HG03066 (cell line): ENCODE measurements around the gene TPPP2.

Source experiments
- ATAC-seq: cut with Tn5 transposase; IDR thresholded peaks from one replicate; pipeline ENCODE4 v1.9.1; 2021; ENCODE audit warnings: low read depth; ENCODE audit not compliant: unreplicated experiment

TPPP2 gene

DNA sequence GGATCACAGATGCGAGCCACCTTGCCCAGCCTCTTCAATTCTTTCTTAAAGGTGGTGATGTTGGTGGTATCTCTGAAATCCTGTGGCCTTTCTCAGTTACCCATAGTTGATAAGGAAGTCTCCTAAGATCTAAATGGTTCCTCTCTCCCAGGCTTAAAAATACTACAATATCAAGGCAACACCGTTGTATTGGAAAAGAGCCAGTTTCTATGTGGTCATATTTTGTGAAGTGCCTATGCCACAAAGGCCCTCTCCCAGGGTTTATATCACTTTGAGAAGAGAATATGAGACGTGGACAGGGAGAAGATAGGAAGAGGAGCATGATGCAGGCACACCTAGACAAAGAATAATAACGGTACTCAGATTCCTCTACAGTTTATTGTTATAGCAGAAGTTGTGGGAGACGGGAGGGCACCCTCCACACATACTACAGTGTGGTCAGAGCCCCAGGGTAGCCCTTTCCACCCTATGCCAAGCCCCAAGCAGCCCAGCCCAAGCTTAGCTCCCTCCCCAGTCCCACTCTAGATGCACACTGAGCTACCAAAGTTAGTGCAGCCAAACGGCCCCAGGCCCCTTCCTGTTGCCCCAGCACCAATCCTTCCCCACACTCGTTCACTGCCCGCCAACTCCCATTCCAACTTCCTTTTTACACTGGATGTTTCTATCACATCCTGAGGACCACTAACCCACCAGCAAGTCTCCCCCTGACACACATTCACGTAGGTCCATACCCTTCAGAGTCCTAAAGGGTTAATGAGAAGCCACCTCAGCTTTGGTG lies 13.4 kb upstream of the TPPP2 start:
- ATAC-seq: no peak

DNA sequence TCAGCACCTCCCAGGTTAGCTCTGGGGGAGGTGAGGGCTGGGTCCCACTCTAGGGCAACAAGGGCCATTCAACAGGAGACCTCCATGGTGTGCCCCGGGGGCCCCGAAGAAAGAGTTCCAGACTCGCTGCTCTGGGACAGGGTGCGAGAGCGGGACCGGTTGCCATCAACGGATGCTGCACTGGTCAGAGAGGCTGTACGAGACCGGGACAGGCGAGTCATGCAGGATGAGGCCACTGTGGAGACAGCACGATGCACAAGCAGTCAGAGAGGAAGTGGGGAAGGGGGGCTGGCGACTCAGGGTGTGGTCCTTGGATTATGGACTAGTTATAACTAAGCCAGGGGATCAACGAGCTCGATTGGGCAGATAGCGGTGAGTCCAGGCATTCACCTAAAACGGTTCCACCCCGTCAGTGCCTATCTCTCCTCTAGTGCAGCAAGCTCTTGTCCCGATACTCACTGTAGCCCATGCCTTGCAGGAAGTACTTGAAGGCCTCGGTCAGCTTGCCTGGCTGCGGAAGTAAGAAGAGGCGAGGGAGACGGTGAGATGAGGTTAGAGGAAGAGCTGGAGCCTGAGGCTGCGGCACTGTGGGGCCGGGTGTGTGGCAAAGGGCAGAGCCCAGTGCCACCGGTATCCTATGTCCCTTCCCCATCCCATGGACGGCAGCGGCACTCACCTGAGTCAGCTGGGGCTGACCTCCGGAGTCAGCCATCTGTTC lies 12.3 kb upstream of the TPPP2 start:
- no peak for ATAC-seq

DNA sequence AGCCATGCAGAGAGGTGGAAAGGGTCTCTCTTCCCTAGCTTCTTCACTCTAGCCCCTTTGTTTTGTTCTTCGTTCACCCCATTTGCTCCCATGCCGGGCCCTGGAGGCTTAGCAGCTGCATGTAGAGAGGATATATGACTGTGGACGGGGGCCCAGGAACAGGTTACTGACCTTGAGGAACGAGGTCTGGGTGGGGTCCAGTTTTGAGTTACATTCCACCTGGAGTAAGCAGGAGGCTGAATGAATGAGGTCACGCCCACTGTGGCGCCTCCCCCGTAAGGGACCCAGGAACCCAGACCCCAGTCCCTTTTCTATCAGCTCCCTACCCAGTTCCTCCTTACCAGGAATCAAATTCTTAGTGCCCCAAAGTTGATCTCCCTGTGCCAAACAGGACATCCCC lies 11.7 kb upstream of the TPPP2 start:
- ATAC-seq: no peak

DNA sequence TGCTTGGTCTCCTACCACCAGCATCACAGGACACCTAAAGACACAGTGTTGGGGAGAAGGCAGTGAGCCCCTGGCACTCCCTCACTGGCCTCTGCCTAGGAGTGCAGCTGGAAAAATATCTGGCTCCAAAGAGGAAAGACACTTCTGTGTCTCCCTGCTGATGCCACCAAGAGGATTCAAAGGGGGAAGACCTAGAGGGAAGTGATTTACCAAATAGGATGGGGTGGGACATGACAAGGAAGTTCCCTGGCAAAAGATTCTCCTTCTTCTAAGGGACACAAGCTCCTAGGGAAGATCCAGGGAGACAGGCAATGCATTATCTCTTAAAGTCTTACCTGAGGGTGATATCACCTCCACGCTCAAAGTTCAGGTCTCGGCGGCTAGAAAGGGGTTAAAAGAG lies 11.2 kb upstream of the TPPP2 start:
- no peak for ATAC-seq

DNA sequence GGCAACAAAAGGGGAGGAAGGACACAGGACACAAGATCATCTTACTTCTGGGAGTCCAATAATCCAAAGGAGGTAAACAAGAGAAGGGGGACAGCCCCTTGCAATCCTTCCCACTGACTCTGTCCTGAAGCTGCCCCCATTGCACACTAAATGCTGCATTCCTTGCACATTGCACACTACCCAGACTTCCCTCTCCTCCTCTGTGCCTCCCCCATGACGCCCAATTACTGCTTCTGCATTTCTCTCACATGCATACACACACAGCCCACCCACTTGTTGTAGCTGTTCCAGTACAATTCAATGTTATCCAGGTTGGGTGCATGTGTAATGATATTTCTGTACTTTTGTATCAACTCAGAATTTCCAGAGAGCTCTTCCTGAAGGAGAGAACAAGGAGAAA lies 10.7 kb upstream of the TPPP2 start:
- ATAC-seq: no peak

DNA sequence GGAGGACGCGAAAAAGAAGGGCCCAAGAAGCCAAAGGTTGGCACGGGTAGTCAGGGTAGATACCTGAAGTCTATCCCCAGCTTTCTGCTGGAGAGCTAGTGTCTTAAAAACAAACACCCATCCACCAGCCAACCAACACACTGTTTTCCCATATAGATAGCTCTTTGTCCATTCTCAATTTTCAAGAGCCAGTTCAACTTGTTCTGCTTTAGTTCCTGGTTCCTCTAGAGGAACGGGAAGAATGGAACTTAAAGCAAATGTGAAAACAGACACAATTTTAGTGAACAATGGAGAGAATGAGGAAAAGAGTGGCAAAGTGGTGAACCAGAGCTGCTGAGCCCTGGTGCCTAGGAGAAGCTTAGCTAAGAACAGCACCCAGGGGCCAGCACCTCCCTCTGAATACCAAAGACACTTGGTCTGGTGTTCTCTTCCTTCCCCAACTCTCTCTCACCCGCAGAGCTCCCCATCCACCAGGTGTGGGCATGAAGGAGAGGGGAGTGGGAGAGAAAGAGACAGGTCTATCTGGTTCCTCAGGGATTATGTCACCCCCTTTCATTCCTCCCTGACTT lies 9.0 kb upstream of the TPPP2 start:
- ATAC-seq: no peak

DNA sequence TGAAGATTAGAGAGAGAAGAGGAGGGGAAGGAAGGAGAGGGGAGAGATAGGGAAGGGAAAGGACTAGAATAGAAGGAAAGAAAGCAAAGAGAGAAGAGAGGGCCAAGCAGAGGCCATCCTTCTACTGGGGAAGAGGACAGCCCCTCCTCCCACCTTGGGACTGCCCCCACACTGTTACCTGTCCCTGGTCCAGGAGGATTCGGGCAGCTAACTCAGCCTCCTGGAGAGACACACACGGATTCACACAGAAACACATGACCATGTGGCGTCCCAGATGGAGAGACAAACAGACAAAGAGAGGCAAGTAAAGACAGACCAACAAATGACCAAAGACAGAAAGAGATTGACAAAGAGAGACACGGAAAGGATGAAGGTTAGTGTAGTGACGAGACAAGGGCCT lies 7.3 kb upstream of the TPPP2 start:
- no peak for ATAC-seq

DNA sequence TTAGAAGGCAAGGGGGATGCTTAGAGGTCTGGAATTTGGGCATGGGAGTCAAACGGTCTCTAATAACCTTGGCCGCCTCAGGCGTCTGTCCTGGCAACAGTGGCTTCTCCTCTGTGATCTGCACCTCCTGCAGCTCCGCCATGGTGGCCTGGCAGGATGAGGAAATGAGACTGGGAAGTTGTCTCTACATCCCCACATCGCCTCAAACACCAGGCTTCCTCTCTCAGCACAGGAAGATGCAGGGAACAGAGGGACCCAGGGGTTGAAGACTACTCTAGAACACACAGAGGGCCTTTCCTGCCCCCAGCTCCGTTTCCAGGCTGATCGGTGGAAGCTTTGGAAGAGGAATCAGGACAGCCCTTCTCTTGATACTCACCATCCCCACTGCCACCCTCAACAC lies 6.8 kb upstream of the TPPP2 start:
- no peak for ATAC-seq

DNA sequence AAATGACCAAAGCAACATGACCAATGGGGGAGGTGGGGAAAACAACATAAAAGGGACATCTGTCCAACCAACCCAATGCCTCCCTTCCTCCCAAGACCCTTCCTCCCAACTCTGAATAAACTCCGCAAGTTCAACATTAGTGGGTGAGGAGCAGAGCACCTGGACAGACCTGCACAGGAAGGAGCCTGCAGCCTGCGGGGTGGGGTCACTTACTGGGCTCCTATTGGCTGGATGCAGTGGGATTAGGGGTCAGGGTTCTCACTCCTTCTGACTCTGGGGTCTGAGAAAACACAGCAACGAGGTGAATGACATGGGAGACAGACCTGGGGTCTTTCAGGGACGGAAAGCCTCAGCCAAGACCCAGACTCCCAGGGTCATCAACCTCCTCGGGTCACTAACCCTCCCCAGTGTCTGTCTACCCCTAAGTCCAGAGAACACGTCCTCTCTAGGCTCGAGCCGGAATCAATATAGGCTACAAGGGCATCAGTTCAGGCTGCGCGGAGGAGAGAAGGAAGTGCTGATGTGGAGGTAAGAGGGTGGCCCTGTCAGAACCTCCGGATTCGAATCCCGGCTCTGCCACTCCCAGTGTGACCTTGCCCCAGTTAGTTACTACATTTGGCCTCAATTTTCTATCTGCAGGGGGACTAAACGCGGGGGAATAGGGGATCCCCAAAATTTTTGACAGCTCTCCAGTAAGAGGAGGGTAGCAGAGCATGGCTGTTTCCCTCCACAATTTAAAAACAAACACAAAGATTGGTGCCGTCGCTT lies 6.0 kb upstream of the TPPP2 start:
- no peak for ATAC-seq

DNA sequence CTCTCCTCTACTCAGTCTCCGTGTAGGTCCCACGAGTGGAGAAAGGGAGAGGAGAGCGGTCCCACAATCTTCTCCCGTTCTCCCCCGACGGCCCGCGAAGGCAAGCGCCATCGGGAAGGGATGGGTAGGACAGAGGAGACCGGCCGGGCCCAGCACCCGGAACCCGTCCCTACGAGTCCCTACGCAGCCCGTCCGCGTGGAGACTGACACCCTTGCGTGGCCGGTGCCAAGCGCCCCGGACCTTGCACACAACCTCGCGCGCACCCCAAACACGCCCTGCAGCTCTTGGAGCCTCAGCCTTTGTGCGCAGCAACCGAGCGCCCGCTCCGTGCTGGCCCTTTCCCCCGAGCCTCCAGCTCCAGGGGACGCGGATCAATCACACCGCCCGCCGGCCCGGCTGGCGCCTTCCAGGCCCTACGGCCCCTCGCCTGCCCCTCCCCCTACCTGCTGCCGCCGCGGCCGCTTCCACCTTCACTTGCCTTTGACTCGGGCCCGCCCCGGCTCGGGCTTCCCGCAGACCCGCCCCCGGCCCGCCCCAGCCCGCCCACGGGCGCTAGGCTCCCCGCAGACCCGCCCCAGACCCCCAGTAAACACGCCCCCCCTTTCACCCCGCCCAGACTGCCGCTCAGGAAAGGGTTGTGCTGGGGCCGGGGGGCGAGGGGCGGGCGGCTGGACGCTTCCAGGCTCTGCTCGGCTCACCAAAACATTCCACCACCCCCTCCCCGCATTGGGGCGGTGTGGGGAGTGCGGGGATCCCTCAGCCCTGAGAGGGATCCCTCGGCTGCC lies 5.2 kb upstream of the TPPP2 start, which contains the start of gene NDRG2:
Gene NDRG2, minus strand, starts transcription at position 477 of the 786 bp plus-strand sequence. CDS start 1,746 bp downstream, outside the sequence.
- ATAC-seq: no peak

DNA sequence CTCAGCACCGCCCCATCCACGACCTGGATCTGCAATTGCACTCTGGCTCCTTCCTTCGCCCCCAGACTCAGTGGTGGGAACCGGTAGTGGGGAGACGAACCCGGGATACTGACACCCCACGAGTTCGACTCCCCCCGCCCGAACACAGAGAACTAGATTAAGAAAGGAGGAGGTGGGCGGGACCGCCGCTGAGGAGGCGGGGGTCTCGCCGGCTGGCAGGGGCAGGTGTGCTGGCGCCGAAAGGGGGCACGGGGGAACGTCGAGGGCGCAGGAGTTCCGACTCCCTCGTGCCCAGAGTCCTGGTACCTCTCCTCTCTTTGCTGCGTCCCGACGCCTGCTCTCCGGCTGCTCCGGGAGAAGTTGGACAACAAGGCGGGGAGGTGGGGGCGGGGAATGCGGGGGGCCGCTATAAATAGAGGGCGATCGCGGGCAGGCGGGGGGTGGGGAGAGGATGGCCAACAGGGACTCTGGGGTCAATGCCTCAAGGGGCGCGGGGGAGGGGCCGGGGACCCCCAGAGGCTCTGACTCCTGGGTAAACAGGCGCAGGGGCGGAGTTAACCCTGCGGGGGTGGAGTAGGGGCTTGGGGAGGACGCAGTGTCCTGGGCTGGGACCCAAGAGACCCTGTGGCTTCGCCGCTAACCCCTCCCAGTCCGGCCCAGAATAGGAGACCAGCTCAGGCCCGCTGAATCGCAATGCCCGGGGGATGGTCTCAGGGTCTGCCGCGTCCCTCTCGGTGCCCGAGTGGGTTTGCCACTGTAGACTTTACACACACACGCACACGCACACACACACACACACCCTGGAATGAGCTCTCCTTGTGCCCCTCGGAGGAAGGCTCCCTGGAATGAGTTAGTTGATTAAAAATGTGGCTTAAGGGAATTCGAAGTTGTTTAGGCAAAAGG lies 4.4 kb upstream of the TPPP2 start:
- ATAC-seq: no peak

DNA sequence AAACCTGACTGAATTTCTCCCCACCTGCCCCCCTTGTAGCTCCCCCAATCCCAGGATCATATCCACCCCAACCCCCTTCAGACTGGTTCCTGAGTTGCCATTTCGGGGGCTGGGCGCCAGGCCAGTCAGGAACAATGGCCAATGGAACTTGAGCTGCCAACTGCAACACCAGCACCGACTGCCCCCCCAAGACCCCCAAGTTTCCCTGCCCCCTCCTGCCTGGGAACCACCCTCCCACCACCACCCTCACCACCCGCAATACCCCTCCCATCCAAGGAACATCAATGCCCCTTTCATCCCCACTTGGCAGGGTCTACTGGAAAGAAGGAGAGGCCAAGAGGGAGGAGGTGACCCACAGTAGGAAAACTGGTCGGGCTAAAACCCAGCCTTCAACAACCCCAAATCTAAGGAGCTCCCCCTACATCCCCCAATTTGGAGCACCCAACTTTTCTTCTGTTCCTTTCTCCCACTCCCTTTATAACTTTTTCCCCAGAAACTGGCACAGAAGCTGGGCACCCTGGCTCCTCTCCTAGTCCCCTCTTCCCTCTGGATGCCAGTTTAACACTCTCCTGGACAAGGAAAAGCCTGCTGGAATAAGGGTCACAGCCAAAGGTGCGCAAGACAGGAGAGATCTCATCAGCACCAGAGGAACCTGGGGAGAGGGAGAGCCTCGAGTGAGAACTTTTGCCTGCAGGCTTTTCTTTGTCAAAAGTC lies 3.6 kb upstream of the TPPP2 start:
- no peak for ATAC-seq

DNA sequence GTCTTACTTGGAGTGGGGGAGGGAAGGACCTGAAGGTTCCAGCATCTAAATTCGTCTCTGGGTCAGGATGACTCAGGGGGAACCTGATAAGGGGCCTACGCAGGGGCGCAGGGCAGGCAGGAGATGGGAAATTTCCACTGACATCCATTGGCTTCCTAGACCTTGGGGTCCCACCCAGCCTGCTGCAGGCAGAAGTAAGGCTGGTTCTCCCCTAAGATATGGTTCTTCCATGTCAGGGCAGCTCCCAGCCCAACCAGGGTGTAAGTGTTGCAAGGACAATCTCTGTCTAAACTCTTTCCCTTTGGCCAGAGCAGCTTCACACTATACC lies 3.1 kb upstream of the TPPP2 start:
- no peak for ATAC-seq

DNA sequence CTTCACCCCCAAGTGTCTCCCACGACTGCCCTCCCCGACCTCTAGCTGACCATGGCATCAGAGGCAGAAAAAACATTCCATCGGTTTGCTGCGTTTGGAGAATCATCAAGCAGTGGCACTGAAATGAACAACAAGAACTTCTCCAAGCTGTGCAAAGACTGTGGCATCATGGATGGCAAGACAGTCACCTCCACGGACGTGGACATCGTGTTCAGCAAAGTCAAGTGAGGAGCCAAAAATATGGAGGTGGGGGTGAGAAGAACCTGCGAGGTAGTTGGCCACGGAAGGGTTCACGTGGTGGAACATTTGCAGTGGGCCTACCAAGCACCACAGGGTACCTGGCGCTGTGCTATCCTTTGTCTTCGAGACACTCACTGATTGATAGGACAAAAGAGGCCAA lies 514 bp downstream of the TPPP2 start:
- no peak for ATAC-seq

DNA sequence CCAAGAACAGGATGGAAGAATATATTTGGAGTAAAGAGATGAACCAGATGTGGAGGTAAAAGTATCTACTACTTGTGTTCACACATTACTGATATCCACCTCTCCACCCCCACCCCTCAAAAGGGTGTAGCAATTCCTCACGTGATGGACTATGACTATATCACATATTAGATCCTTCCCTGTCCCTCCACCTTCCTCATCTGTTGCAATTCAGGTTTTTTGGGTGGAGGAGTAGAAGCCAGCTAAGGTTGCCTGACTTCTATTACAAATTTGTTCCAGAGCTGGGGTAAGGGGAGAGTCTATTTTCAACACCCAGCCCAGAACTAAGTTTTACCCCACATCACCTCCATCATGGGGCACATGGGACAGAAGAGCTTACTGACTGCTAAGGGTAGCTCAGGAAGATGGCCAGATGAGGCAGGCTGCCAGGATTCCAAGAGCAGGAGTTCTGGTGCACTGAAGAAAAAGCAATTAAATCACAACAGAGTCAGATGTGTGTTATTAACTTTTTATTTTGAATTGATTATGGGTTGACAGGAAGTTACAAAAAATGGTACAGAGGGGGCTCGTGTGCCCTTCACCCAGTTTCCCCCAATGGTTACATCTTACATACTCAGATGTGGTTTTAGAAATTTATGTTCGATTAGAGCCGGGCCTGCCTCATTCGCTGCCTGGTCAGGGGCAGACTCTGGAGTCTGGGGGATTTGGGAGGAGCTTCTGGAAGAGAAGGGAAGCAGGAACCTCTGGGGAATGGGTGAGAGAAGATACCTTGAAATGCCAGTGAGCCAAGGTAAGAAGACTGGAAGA lies 2.5 kb downstream of the TPPP2 start:
- no peak for ATAC-seq

DNA sequence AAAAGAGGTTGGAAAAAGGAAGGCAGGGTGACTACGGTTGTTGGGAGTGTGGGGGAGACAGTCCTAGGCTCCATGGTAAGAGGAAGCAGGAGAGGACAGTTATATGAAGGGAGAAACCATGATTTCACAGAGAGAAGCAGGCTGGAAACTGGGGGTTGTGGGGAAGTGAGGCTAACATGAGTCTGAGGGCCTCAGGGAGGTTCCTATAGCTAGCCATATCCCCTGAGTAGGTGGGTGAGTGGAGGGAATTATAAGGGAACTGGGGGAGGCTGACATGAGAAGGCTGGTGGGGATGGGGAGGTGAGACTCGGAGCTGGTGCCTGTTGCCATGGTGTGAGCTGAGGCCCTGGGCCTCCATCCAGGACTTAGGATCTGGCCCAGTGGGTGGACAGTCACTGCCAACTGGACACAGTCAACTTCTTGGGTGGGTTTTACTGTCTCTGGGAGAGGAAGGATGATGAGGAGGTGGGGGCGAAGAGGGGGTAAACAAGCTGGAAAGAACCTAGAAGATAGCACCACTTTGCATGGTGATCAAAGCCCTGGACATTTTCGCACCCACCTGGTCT lies 3.2 kb downstream of the TPPP2 start:
- ATAC-seq: no peak

DNA sequence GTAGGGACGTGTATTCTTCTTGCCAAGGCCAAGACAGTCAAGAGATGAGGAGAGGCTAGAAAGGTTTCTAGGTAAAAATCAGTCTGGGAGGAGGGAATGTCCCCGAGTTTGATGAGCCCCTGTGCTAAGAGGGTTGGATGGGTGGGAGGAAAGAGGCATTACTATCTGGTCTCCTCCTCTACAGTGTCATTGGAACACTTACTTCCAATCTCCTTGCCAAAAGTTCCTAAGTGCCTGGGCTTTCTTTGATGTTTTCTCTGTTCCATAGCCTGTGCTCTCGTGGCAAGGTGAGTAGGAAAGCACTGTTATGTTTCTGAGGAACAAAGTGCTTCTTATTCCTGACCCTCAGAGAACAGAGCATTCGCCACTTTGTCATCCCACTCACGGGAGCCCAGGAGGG lies 4.7 kb downstream of the TPPP2 start, which contains the start of gene RNASE13:
Gene RNASE13, minus strand, starts transcription at position 101 of the 400 bp plus-strand sequence. CDS start 519 bp downstream, outside the sequence.
- ATAC-seq: no peak
